GM12878 (cell line): ENCODE measurements around the gene PRM2. TPM values are rescaled to one million over a fixed set of nuclear protein-coding genes. Genes with fewer than 3 reads are reported as not detected.

Experiments used
- ATAC-seq: fragments of 200-7000 bp; cut with Tn5 transposase; 3 replicates; pipeline ENCODE4 v1.9.1; 2020; ENCODE audit warnings: mild to moderate bottlenecking, moderate library complexity
- BruUV-seq: library from RNA; stranded (reverse); fragments of 400-500 nt; replicated peaks from 2 replicates; lab custom pipeline; 2021; lab: Mats Ljungman, UMichigan
- CTCF ChIA-PET: fragments of 300-600 bp; sonication (Branson Sonifier 250); formaldehyde crosslinking; extraction: SDS; loops from one replicate; lab custom pipeline; 2021; ENCODE audit warnings: inconsistent platforms; lab: Yijun Ruan, JAX
- POLR2A ChIA-PET: fragments of 350-600 bp; formaldehyde crosslinking; extraction: SDS; loops from one replicate; lab custom pipeline; 2021; ENCODE audit warnings: inconsistent platforms; lab: Charles Lee
- RAD21 ChIA-PET: fragments of 300-600 bp; sonication (Branson Sonifier 250); formaldehyde crosslinking; loops from one replicate; lab custom pipeline; 2023; ENCODE audit warnings: antibody characterized with exemption; ENCODE audit not compliant: unreplicated experiment; lab: Charles Lee
- SMC1A ChIA-PET: fragments of 300-600 bp; sonication (Branson Sonifier 250); formaldehyde crosslinking; loops from one replicate; lab custom pipeline; 2023; ENCODE audit not compliant: unreplicated experiment, uncharacterized antibody; lab: Charles Lee
- DNase-seq: peaks from one replicate; pipeline ENCODE4 v3.0.0-alpha.2; 2011; ENCODE audit warnings: low read depth, low spot score
- FAIRE-seq: peaks from 3 replicates; lab custom pipeline; 2011; peaks lifted over from hg19 to GRCh38; lab: Jason Lieb, UNC
- H2AFZ ChIP-seq: 2 replicates; pipeline ENCODE4 v1.6.0; 2011; ENCODE audit warnings: low read depth, low read length, control low read depth; ENCODE audit not compliant: control insufficient read depth
- H3K27ac ChIP-seq: 2 replicates; pipeline ENCODE4 v1.5.1; 2011; ENCODE audit warnings: control low read depth; ENCODE audit not compliant: control insufficient read depth, insufficient read depth
- H3K27me3 ChIP-seq, 2 experiments: replicated peaks in 1 of 2; 2 replicates each; pipeline versions ENCODE4 v1.6.0 to v1.6.1; 2011; ENCODE audit warnings: low read length in 1 of 2; ENCODE audit not compliant: control insufficient read depth in 2 of 2, insufficient read depth in 2 of 2
- H3K36me3 ChIP-seq, 2 experiments: 2 replicates each; pipeline ENCODE4 v1.5.1; 2011; ENCODE audit warnings: low read length in 1 of 2; ENCODE audit not compliant: control insufficient read depth in 2 of 2, insufficient read depth in 2 of 2
- H3K4me1 ChIP-seq: 2 replicates; pipeline ENCODE4 v1.6.1; 2011; ENCODE audit warnings: mild to moderate bottlenecking, low read length, moderate library complexity, mixed read lengths; ENCODE audit not compliant: control insufficient read depth, insufficient read depth
- H3K4me2 ChIP-seq: 2 replicates; pipeline ENCODE4 v1.6.0; 2011; ENCODE audit warnings: control low read depth; ENCODE audit not compliant: control insufficient read depth, insufficient read depth
- H3K4me3 ChIP-seq: fragments of 200-600 bp; sonication (generic); 2 replicates; pipeline ENCODE4 v1.5.1; 2016
- H3K79me2 ChIP-seq: 2 replicates; pipeline ENCODE4 v1.6.0; 2011; ENCODE audit warnings: low read length; ENCODE audit not compliant: control insufficient read depth, insufficient read depth
- H3K9ac ChIP-seq: 2 replicates; pipeline ENCODE4 v1.8.0; 2011; ENCODE audit warnings: low read length, control low read depth, mixed read lengths; ENCODE audit not compliant: control insufficient read depth, insufficient read depth
- H3K9me3 ChIP-seq: replicated peaks from 3 replicates; pipeline ENCODE4 v1.5.1; 2011; ENCODE audit warnings: mild to moderate bottlenecking, low read length; ENCODE audit not compliant: control insufficient read depth, insufficient read depth
- H4K20me1 ChIP-seq: 2 replicates; pipeline ENCODE4 v1.6.0; 2011; ENCODE audit not compliant: control insufficient read depth, insufficient read depth
- E2F4 ChIP-seq: IDR thresholded peaks from 2 replicates; pipeline ENCODE4 v1.6.1; 2012; ENCODE audit warnings: low read depth, low read length, improper control_type of control experiment
- HDAC2 ChIP-seq: fragments of 200-600 bp; sonication (generic); IDR thresholded peaks from 2 replicates; pipeline ENCODE4 v1.6.1; 2017
- HDAC6 ChIP-seq: fragments of 200-600 bp; sonication (generic); IDR thresholded peaks from one replicate; pipeline ENCODE4 v1.8.0; 2017; ENCODE audit warnings: antibody characterized with exemption; ENCODE audit not compliant: unreplicated experiment
- KAT2A ChIP-seq: conservative IDR thresholded peaks from 2 replicates; pipeline ENCODE4 v1.6.1; 2011; ENCODE audit warnings: low read depth, low read length; ENCODE audit not compliant: control insufficient read depth
- NR2C2 ChIP-seq: IDR thresholded peaks from 2 replicates; pipeline ENCODE4 v1.6.1; 2011; ENCODE audit warnings: borderline replicate concordance, low read depth; ENCODE audit not compliant: control insufficient read depth, insufficient read length
- POLR2AphosphoS5 ChIP-seq: IDR thresholded peaks from 2 replicates; pipeline ENCODE4 v1.6.1; 2011; ENCODE audit warnings: mild to moderate bottlenecking, low read length, inconsistent platforms
- RFX5 ChIP-seq: IDR thresholded peaks from 2 replicates; pipeline ENCODE4 v1.6.1; 2011; ENCODE audit warnings: low read depth, low read length, improper control_type of control experiment
- SIX5 ChIP-seq: IDR thresholded peaks from 2 replicates; pipeline ENCODE4 v1.6.1; 2011; ENCODE audit warnings: mild to moderate bottlenecking, low read depth, low read length, moderate library complexity; ENCODE audit not compliant: severe bottlenecking
- TAF1 ChIP-seq: IDR thresholded peaks from 2 replicates; pipeline ENCODE4 v1.6.1; 2011; ENCODE audit warnings: mild to moderate bottlenecking, low read depth, low read length, borderline replicate concordance
- TBL1XR1 ChIP-seq: IDR thresholded peaks from 2 replicates; pipeline ENCODE4 v1.6.1; 2012; ENCODE audit warnings: low read depth, low read length, improper control_type of control experiment
- WGBS: methylation state at CpG from one replicate; pipeline ENCODE4 v1.1.6; 2016; ENCODE audit warnings: low lambda C conversion rate; ENCODE audit not compliant: insufficient replicate concordance, insufficient coverage; ENCODE audit errors: missing lambda C conversion rate; 5-methylcytosine and 5-hydroxymethylcytosine counted together
- in situ Hi-C: fragments of 300-500 bp; cut with MboI; formaldehyde crosslinking; loops from 9 replicates; pipeline ENCODE4 v1.14.3; 2018; ENCODE audit warnings: mixed read lengths
- intact Hi-C: fragments of 100-400 bp; cut with micrococcal nuclease; formaldehyde crosslinking; loops from one replicate; pipeline ENCODE4 v1.14.2; 2022; ENCODE audit not compliant: unreplicated experiment
- polyA plus RNA-seq, 11 experiments: library from polyadenylated mRNA; depleted of rRNA in 4 of 11; unstranded in 6 of 11; stranded (reverse) in 5 of 11; fragments of >200 nt; fragmentation: Nextera tagmentation in 4 of 11; fragmentation: Illumina TruSeq in 1 of 11; extraction: Ambion mirVana in 4 of 11; extraction: Trizol in 1 of 11; gene quantifications; 1 replicate in 1 of 11; 2 replicates in 10 of 11; pipeline versions ENCODE4 v1.2.1 to v1.2.3, GENCODE V29; 2011 to 2016; ENCODE audit warnings: inconsistent platforms in 2 of 11, missing spikeins in 2 of 11, low read depth in 1 of 11
- total RNA-seq, 4 experiments: library from RNA; depleted of rRNA in 3 of 4; stranded (reverse); fragments of >200 nt in 3 of 4; fragmentation: Illumina TruSeq in 1 of 4; extraction: Trizol in 1 of 4; gene quantifications; 2 replicates each; pipeline versions ENCODE4 v1.2.1 to v1.2.3, GENCODE V29; 2013 to 2021

Gene PRM2
- total and polyA plus RNA-seq, 10 of the 15 experiments (the other 5 are each of a cell fraction or from before 2014, with no cell fraction given): not detected

GRCh38 chr16:11318817-11319216 lies 42.5 kb upstream of the PRM2 start:
- Histone ChIP-seq H3K4me1 (peaks cover 7% of the 10 kb centered on the region; the same call in 1 of the 2 replicates), H2AFZ (no peak overlapping the region), H3K36me3 (no peaks in the 10 kb centered on the region), H4K20me1 (no peaks in the 10 kb centered on the region), H3K9ac (no peak overlapping the region), H3K27me3 (no peaks in the 10 kb centered on the region; a peak in 1 of 4 replicates), H3K4me2 (no peak overlapping the region), H3K9me3 (no peaks in the 10 kb centered on the region; the same call in 2 of the 3 replicates), H3K27ac (no peak overlapping the region), H3K79me2 (no peaks in the 10 kb centered on the region), H3K4me3 (no peak overlapping the region)
- ATAC-seq (no peak), DNase-seq (no peak), FAIRE-seq (no peak)
- in situ Hi-C loops: no loop called here
- no TSS peak for BruUV-seq
- ChIA-PET POLR2A (interaction anchor here (0.7 kb wide), 2 partner anchors 39 to 67 kb away, joined by 4 to 5 read pairs; no protein-coding TSS in a partner anchor), SMC1A (interaction anchor here (1.2 kb wide), 1 partner anchor 11 kb away, joined by 4 read pairs; no protein-coding TSS in a partner anchor), CTCF (interaction anchor here (0.7 kb wide), 1 partner anchor 268 kb away, joined by 3 read pairs; no protein-coding TSS in a partner anchor), RAD21 (interaction anchor here (0.7 kb wide), 1 partner anchor 48 kb away, joined by 3 read pairs; no protein-coding TSS in a partner anchor)
- 61% methylated on average over 8 of the region's 8 CpGs for WGBS
- intact Hi-C loops: no loop called here
- TF ChIP-seq HDAC2: no peak
- no peak for TF ChIP-seq TAF1
- TF ChIP-seq HDAC6: no peak
- no peak for TF ChIP-seq RFX5
- no peak for TF ChIP-seq POLR2AphosphoS5
- TF ChIP-seq NR2C2: no peak
- TF ChIP-seq SIX5: no peak
- TF ChIP-seq E2F4: no peak
- TF ChIP-seq KAT2A: no peak
- no peak for TF ChIP-seq TBL1XR1
